GM06990 (cell line): ENCODE results near the gene CD244.
"Not testable (repeated sequence)": the region's sequence is repeated elsewhere in the genome, so short reads cannot be mapped to it uniquely, and the experiment has no call there.

Experiments
- DNase-seq: peaks from one replicate; pipeline ENCODE4 v3.0.0-alpha.2; 2011; ENCODE audit not compliant: insufficient read length; ENCODE audit errors: extremely low read depth
- H3K27me3 ChIP-seq: replicated peaks from 2 replicates; pipeline ENCODE4 v1.6.0; 2011; ENCODE audit warnings: low read length; ENCODE audit not compliant: control insufficient read depth, insufficient read depth
- H3K36me3 ChIP-seq: 2 replicates; pipeline ENCODE4 v1.5.1; 2011; ENCODE audit warnings: low read length; ENCODE audit not compliant: control insufficient read depth, insufficient read depth
- H3K4me3 ChIP-seq: replicated peaks from 2 replicates; pipeline ENCODE4 v1.5.1; 2011; ENCODE audit warnings: low read depth, mild to moderate bottlenecking, control low read depth, low read length
- CTCF ChIP-seq: IDR thresholded peaks from 2 replicates; pipeline ENCODE4 v1.5.1; 2011; ENCODE audit warnings: low read length, control low read depth, mild to moderate bottlenecking, inconsistent platforms; ENCODE audit not compliant: insufficient read depth, poor library complexity, severe bottlenecking

The CD244 gene

GRCh38 chr1:160794376-160794775, 68.3 kb downstream of the CD244 start:
- TF ChIP-seq CTCF, result no peak
- no peak for DNase-seq

GRCh38 chr1:160789702-160790611, 72.7 kb downstream of the CD244 start:
- H3K36me3 ChIP-seq, result no peaks in the 10 kb centered on the region
- DNase-seq, result peak; percentile 82
- H3K27me3 ChIP-seq, result no peaks in the 10 kb centered on the region
- TF ChIP-seq CTCF, result no peak
- no peak overlapping the region for H3K4me3 ChIP-seq

More at GRCh38 chr1:160794376-160794775, 68.3 kb downstream of the CD244 start:
- Histone ChIP-seq H3K4me3 (no peak overlapping the region), H3K27me3 (no peaks in the 10 kb centered on the region), H3K36me3 (no peaks in the 10 kb centered on the region)

GRCh38 chr1:160789051-160789701, 73.5 kb downstream of the CD244 start:
- DNase-seq, result no peak
- Histone ChIP-seq H3K36me3 (no peaks in the 10 kb centered on the region), H3K27me3 (no peaks in the 10 kb centered on the region), H3K4me3 (peak overlapping the region; percentile 8)
- TF ChIP-seq CTCF, result no peak

GRCh38 chr1:160782988-160783765, 79.5 kb downstream of the CD244 start:
- H3K36me3 ChIP-seq, DNase-seq, H3K4me3 ChIP-seq, H3K27me3 ChIP-seq: not testable (repeated sequence)

GRCh38 chr1:160781914-160782689, 80.6 kb downstream of the CD244 start:
- Histone ChIP-seq H3K4me3 (no peak overlapping the region), H3K36me3 (no peaks in the 10 kb centered on the region), H3K27me3 (no peaks in the 10 kb centered on the region)
- TF ChIP-seq CTCF, result no peak
- DNase-seq, result peak; percentile 68
